ENCODE data around the gene SH3PXD2B.

DNA sequence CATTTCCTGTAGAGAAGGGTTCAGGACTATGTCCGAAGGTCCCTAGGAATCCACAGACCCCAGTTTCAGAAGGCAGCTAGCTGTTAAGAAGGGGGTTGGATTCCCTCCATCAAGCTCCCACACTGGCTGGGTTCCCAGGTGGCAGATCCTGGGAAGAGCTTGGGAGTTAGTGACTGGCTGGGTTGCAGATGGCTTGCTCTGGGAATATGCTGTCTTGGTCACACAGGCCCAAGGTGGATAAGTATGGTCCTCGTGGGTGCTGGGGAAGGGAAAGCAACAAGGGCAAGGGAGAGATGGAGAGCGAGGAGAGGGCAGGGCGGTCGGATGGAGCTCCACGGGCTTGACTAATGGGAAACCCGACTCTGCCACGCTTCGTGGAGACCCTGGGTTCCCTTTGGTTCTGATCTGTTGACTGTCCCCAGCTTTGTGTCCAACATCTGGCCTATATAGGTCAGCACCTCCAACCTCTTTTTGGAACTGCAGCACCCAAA lies 17.4 kb downstream of the SH3PXD2B start:
- TF ChIP-seq, protein P1, sequence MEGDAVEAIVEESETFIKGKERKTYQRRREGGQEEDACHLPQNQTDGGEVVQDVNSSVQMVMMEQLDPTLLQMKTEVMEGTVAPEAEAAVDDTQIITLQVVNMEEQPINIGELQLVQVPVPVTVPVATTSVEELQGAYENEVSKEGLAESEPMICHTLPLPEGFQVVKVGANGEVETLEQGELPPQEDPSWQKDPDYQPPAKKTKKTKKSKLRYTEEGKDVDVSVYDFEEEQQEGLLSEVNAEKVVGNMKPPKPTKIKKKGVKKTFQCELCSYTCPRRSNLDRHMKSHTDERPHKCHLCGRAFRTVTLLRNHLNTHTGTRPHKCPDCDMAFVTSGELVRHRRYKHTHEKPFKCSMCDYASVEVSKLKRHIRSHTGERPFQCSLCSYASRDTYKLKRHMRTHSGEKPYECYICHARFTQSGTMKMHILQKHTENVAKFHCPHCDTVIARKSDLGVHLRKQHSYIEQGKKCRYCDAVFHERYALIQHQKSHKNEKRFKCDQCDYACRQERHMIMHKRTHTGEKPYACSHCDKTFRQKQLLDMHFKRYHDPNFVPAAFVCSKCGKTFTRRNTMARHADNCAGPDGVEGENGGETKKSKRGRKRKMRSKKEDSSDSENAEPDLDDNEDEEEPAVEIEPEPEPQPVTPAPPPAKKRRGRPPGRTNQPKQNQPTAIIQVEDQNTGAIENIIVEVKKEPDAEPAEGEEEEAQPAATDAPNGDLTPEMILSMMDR (IDR thresholded peaks at IDR 0.05; ENCODE audit: low read depth, low read length, poor library complexity, severe bottlenecking), result no peak
- TF ChIP-seq EZH2phosphoT487 (IDR thresholded peaks at IDR 0.05; ENCODE audit: borderline replicate concordance, low read length), result no peak
